Omental fat pad (tissue), 4 donors: ENCODE results near the gene KHSRP. TPM values are rescaled to one million over a fixed set of nuclear protein-coding genes. Genes with fewer than 3 reads are reported as not detected.

Experiments
- ATAC-seq: fragments of 150-250 bp; one replicate; pipeline ENCODE4 v1.9.1; 2016; ENCODE audit warnings: mild to moderate bottlenecking, moderate library complexity; ENCODE audit not compliant: low FRiP score
- DNase-seq: peaks from one replicate; pipeline ENCODE4 v3.0.0-alpha.2; 2019; ENCODE audit warnings: low spot score
- CTCF ChIP-seq, 3 donors: fragments of 450-650 bp; IDR thresholded peaks; one replicate each; pipeline ENCODE4 v1.5.1; 2016 to 2017; ENCODE audit warnings: antibody characterized with exemption in 3 of 3, mild to moderate bottlenecking in 3 of 3, moderate library complexity in 2 of 3
- total RNA-seq, 4 donors: library from RNA; depleted of rRNA; stranded (reverse); fragments of >200 nt; gene quantifications; one replicate each; pipeline ENCODE4 v1.1.0, GENCODE V29; 2016

The KHSRP gene
- total RNA-seq, 4 donors from 2014 or later, result 67.4 to 125 (median 78.3) TPM

DNA sequence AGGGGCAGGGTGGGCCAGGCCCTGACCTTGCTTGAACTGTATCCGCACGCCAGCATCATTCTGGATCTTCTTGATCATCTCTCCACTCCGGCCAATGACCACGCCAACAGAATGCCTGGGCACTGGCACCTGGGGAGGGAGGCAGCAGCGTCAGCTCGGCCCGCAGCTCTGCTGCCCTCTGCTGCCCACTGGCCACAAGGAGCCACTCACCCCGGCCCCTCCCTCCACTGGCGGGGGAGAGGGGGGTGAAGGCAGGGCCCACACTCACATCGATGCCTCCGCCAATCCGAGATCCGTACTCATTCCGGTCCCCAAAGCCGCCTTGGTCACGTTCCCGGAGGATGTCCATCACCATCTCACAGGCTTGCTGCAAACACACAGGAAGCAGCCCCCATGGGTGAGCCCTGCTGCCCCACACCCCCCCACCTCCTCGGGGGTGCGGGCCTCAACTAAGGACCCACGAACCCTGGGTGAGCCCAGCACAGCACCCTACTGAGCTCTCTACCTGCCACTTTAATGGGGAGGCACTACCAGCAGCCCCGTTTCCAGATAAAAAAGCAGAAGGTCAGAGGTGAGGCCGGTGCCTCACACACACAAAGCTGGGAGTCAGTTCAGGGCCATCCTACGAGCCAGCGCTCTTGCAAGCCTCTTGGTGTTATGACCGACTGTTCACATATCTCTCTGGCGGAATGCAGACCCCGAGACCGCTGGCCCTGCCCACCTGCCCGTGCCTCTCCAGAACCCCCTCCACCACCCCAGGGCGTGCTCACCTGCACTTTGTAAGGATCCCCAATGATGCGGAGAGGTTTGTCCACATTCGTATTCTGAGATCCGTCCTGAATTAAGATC, 6.7 kb downstream of the KHSRP start:
- no peak for DNase-seq
- TF ChIP-seq CTCF (IDR thresholded peaks at IDR 0.05), result no peak
- no peak for ATAC-seq

DNA sequence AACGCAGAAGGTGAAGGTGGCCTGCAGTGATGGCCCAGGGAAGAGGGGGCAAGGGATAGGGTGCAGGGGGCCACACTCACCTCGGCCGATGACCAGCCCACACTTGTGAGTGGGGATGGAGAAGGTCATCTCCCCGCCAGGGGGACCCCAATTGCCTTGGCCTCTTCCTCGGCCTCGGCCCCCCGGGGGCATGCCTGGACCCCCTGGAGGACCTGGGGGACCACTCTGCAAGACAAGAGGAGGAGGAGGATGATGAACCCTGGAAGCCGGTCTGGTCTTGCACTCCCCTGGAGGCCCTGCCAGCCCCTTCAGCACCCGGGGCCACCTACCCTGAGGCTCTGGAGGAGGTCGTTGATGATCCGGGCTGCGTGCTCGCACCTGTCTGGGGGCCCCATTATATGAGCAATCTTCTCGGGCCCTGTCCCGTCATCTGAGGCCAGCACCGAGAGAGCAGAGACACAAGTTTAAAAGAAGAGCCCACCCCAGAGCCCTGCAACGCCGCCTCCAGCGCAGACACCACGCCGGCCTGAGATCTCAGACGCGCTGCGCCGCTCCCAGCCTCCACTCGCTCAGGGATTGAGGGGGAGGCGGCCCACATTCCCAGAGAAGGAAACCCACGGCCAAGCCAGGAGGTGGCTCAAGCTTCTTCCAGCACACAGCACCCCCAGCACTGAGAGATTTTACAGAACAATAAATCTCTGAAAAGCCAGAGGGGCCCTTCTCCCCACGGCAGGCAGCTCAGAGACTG, 7.8 kb downstream of the KHSRP start:
- ATAC-seq, result no peak
- TF ChIP-seq CTCF (IDR thresholded peaks at IDR 0.05), result no peak
- no peak for DNase-seq

- ATAC-seq (no peak), DNase-seq (no peak)
- no peak for TF ChIP-seq CTCF (IDR thresholded peaks at IDR 0.05)
Observed at GRCh38 chr19:6415591-6416190, 8.9 kb downstream of the KHSRP start.

- no peak for ATAC-seq
- no peak for DNase-seq
- no peak for TF ChIP-seq CTCF (IDR thresholded peaks at IDR 0.05)
Observed at GRCh38 chr19:6414793-6415590, 9.6 kb downstream of the KHSRP start.

GRCh38 chr19:6413721-6414643, 10.6 kb downstream of the KHSRP start:
- no peak for TF ChIP-seq CTCF (IDR thresholded peaks at IDR 0.05)
- no peak for ATAC-seq
- no peak for DNase-seq

DNA sequence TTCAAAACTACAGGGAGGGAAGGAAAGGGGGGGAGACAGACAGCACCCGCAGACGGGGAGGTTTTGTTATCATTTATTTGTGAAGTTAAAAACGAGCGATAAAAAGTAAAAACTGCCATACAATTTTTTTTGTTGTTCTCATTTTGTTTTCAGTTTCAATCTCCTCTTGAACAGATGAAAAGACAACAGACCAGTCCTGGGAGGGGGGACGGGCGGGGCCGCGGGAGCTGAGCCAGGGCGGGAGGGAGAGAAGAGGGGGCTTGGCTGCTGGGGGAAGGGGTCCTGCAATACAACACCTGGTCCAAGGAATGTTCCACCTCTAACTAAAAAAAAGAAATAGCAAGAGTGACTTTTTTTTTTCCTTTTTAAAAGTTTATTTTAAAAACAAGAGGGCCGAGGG, 11.3 kb downstream of the KHSRP start:
- DNase-seq (no peak), ATAC-seq (no peak)
- no peak for TF ChIP-seq CTCF (IDR thresholded peaks at IDR 0.05)
